GM23338 (cell line): ENCODE data around the gene CHN1. TPM values are rescaled to one million over a fixed set of nuclear protein-coding genes. Genes with fewer than 3 reads are reported as not detected.
A peak's percentile ranks its signal among the peaks of the same experiment; 100 is the strongest.

Experiments used
- ATAC-seq: fragments of 200-7000 bp; cut with Tn5 transposase; 3 replicates; pipeline ENCODE4 v1.9.1; 2020
- DNase-seq: peaks from one replicate; pipeline ENCODE4 v3.0.0-alpha.2; 2015; ENCODE audit warnings: low spot score
- H2AFZ ChIP-seq: fragments of 200-600 bp; sonication (generic); 2 replicates; pipeline ENCODE4 v1.8.0; 2016; ENCODE audit warnings: antibody characterized with exemption, mild to moderate bottlenecking, moderate library complexity
- H3F3A ChIP-seq: fragments of 200-600 bp; sonication (generic); replicated peaks from 2 replicates; pipeline ENCODE4 v1.8.0; 2017; ENCODE audit warnings: antibody characterized with exemption, mixed run types, low read depth
- H3K27ac ChIP-seq: fragments of 200-600 bp; sonication (generic); 2 replicates; pipeline ENCODE4 v1.6.1; 2016; ENCODE audit warnings: low read depth
- H3K27me3 ChIP-seq: fragments of 200-600 bp; sonication (generic); 2 replicates; pipeline ENCODE4 v1.8.0; 2016; ENCODE audit warnings: mild to moderate bottlenecking, mixed run types, moderate library complexity; ENCODE audit not compliant: insufficient read depth
- H3K36me3 ChIP-seq: fragments of 200-600 bp; sonication (generic); 2 replicates; pipeline ENCODE4 v1.8.0; 2016; ENCODE audit warnings: mild to moderate bottlenecking; ENCODE audit not compliant: insufficient read depth
- H3K4me1 ChIP-seq: fragments of 200-600 bp; sonication (generic); 2 replicates; pipeline ENCODE4 v1.8.0; 2016; ENCODE audit warnings: mild to moderate bottlenecking, moderate library complexity; ENCODE audit not compliant: insufficient read depth
- H3K4me2 ChIP-seq: fragments of 200-600 bp; sonication (generic); 2 replicates; pipeline ENCODE4 v1.7.1; 2017; ENCODE audit warnings: mixed run types
- H3K4me3 ChIP-seq: fragments of 200-600 bp; sonication (generic); 2 replicates; pipeline ENCODE4 v1.6.1; 2016; ENCODE audit warnings: mixed run types
- H3K79me2 ChIP-seq: fragments of 200-600 bp; sonication (generic); replicated peaks from 2 replicates; pipeline ENCODE4 v1.8.0; 2017; ENCODE audit warnings: mild to moderate bottlenecking; ENCODE audit not compliant: insufficient read depth
- H3K9me2 ChIP-seq: fragments of 200-600 bp; sonication (generic); 2 replicates; pipeline ENCODE4 v1.8.0; 2017; ENCODE audit not compliant: insufficient read depth
- H4K20me1 ChIP-seq: fragments of 200-600 bp; sonication (generic); replicated peaks from 2 replicates; pipeline ENCODE4 v1.8.0; 2017; ENCODE audit warnings: mild to moderate bottlenecking; ENCODE audit not compliant: insufficient read depth
- H3K27ac Mint-ChIP-seq: 2 replicates; pipeline ENCODE4 v1.8.0; 2020; ENCODE audit warnings: inconsistent platforms, mild to moderate bottlenecking, moderate library complexity, mixed read lengths
- H3K27me3 Mint-ChIP-seq: 3 replicates; pipeline ENCODE4 v1.8.0; 2022; ENCODE audit warnings: low read depth, mild to moderate bottlenecking, moderate library complexity, mixed read lengths, inconsistent platforms; ENCODE audit not compliant: insufficient read depth, poor library complexity
- H3K36me3 Mint-ChIP-seq: 3 replicates; pipeline ENCODE4 v1.8.0; 2021; ENCODE audit warnings: low read depth, mild to moderate bottlenecking, inconsistent platforms, moderate library complexity, mixed read lengths
- H3K4me1 Mint-ChIP-seq: 3 replicates; pipeline ENCODE4 v1.8.0; 2020; ENCODE audit warnings: mild to moderate bottlenecking, inconsistent platforms, mixed read lengths
- H3K4me3 Mint-ChIP-seq: 3 replicates; pipeline ENCODE4 v1.8.0; 2021; ENCODE audit warnings: moderate library complexity, mild to moderate bottlenecking, inconsistent platforms, mixed read lengths
- H3K9me3 Mint-ChIP-seq: 3 replicates; pipeline ENCODE4 v1.8.0; 2020; ENCODE audit warnings: moderate library complexity, mild to moderate bottlenecking, inconsistent platforms, mixed read lengths
- CREB1 ChIP-seq: fragments of 250-450 bp; sonication (Bioruptor Pico); IDR thresholded peaks from 2 replicates; pipeline ENCODE4 v1.5.0; 2020; ENCODE audit warnings: low read depth, mild to moderate bottlenecking, moderate library complexity
- CTCF ChIP-seq, 2 experiments: fragments of 200-600 bp in 1 of 2; sonication (generic) in 1 of 2; conservative IDR thresholded peaks; 2 replicates each; pipeline versions ENCODE4 v1.5.1 to v1.6.1; 2016 to 2017; ENCODE audit warnings: antibody characterized with exemption in 2 of 2, low read depth in 2 of 2, mild to moderate bottlenecking in 2 of 2, moderate library complexity in 1 of 2
- ETS1 ChIP-seq: IDR thresholded peaks from 2 replicates; pipeline ENCODE4 v1.6.1; 2016; ENCODE audit warnings: antibody characterized with exemption
- EZH2 ChIP-seq: fragments of 200-600 bp; sonication (generic); IDR thresholded peaks from one replicate; pipeline ENCODE4 v1.8.0; 2017; ENCODE audit warnings: antibody characterized with exemption, mild to moderate bottlenecking, low read depth; ENCODE audit not compliant: unreplicated experiment
- JUNB ChIP-seq: IDR thresholded peaks from one replicate; pipeline ENCODE4 v1.6.1; 2016; ENCODE audit warnings: antibody characterized with exemption; ENCODE audit not compliant: unreplicated experiment
- NANOG ChIP-seq: IDR thresholded peaks from 2 replicates; pipeline ENCODE4 v1.6.1; 2016; ENCODE audit warnings: antibody characterized with exemption, borderline replicate concordance
- POLR2AphosphoS5 ChIP-seq: IDR thresholded peaks from 2 replicates; pipeline ENCODE4 v1.6.1; 2016; ENCODE audit warnings: antibody characterized with exemption, low read depth
- STAT1 ChIP-seq: IDR thresholded peaks from one replicate; pipeline ENCODE4 v1.6.1; 2016; ENCODE audit warnings: antibody characterized with exemption; ENCODE audit not compliant: unreplicated experiment
- ZNF331 ChIP-seq: fragments of 250-450 bp; sonication (Bioruptor Pico); IDR thresholded peaks from 2 replicates; pipeline ENCODE4 v1.5.0; 2020; ENCODE audit warnings: low read depth, mild to moderate bottlenecking, moderate library complexity
- ZNF462 ChIP-seq: fragments of 250-450 bp; sonication (Bioruptor Pico); IDR thresholded peaks from 2 replicates; pipeline ENCODE4 v1.5.0; 2020; ENCODE audit warnings: mild to moderate bottlenecking, moderate library complexity
- polyA plus RNA-seq: library from polyadenylated mRNA; unstranded; fragments of >200 nt; fragmentation: Nextera tagmentation; extraction: Ambion mirVana; gene quantifications from 2 replicates; pipeline ENCODE4 v1.2.1, GENCODE V29; 2016
- total RNA-seq: library from RNA; depleted of rRNA; stranded (reverse); fragments of >200 nt; shearing (Covaris generic); gene quantifications from 2 replicates; pipeline ENCODE4 v1.2.3, GENCODE V29; 2014

CHN1 gene
- total and polyA plus RNA-seq, 2 experiments from 2014 or later = 28.1 to 36.5 TPM

- ATAC-seq (no peak; the same call in 1 of the 3 replicates), DNase-seq (peak; percentile 41)
- Mint-ChIP-seq H3K4me1 (peaks cover 49% of the 10 kb centered on the region), H3K27ac (no peak overlapping the region; the same call in 1 of the 2 replicates), H3K9me3 (no peaks in the 10 kb centered on the region), H3K27me3 (peaks cover 2% of the 10 kb centered on the region), H3K4me3 (peak overlapping the region; percentile 24; the same call in 1 of the 3 replicates), H3K36me3 (peaks cover 13% of the 10 kb centered on the region; the same call in 2 of the 3 replicates)
- Histone ChIP-seq H3K27me3 (no peaks in the 10 kb centered on the region), H3K79me2 (no peaks in the 10 kb centered on the region; the same call in 1 of the 2 replicates), H4K20me1 (no peaks in the 10 kb centered on the region), H2AFZ (no peak overlapping the region), H3K9me2 (0 out of 2 replicates have a peak, but pooled peaks cover 3% of the 10 kb centered on the region), H3K27ac (peak overlapping the region; percentile 60), H3F3A (no peaks in the 10 kb centered on the region), H3K4me3 (peak overlapping the region; percentile 22), H3K4me1 (peaks cover 53% of the 10 kb centered on the region), H3K36me3 (no peaks in the 10 kb centered on the region), H3K4me2 (peak overlapping the region; percentile 40)
- TF ChIP-seq CREB1 (CRISPR knock-in tag) = no peak
- TF ChIP-seq ZNF331 (CRISPR knock-in tag) = no peak
- TF ChIP-seq POLR2AphosphoS5 = no peak
- no peak for TF ChIP-seq JUNB
- no peak for TF ChIP-seq NANOG
- TF ChIP-seq ETS1 = no peak
- TF ChIP-seq EZH2 = no peak
- no peak for TF ChIP-seq STAT1
- TF ChIP-seq CTCF (conservative IDR thresholded peaks at IDR 0.05; ENCODE audit: low read depth in 2 of 2) = no peak
- TF ChIP-seq ZNF462 (CRISPR knock-in tag) = no peak
Observed at GRCh38 chr2:174866421-174866820, 138.8 kb downstream of the CHN1 start.
